Large intestine (tissue), 3 donors: ENCODE data around the gene LGALS7. TPM values are rescaled to one million over a fixed set of nuclear protein-coding genes. Genes with fewer than 3 reads are reported as not detected.
"Not testable (repeated sequence)": the region's sequence is repeated elsewhere in the genome, so short reads cannot be mapped to it uniquely, and the experiment has no call there.

Experiments
- DNase-seq, 2 donors: peaks; one replicate each; pipeline versions ENCODE4 v3.0.0 to v3.0.0-alpha.2; 2013
- H3K27ac ChIP-seq: one replicate; pipeline ENCODE4 v1.5.1; 2013; ENCODE audit warnings: low read length
- H3K27me3 ChIP-seq: 2 replicates; pipeline ENCODE4 v1.6.1; 2013; ENCODE audit warnings: low read length; ENCODE audit not compliant: control insufficient read depth, insufficient read depth
- H3K36me3 ChIP-seq: 2 replicates; pipeline ENCODE4 v1.6.1; 2013; ENCODE audit warnings: low read length; ENCODE audit not compliant: control insufficient read depth, insufficient read depth
- H3K4me1 ChIP-seq: one replicate; pipeline ENCODE4 v1.6.1; 2013; ENCODE audit warnings: low read length; ENCODE audit not compliant: control insufficient read depth, insufficient read depth
- H3K4me3 ChIP-seq: one replicate; pipeline ENCODE4 v1.5.1; 2013; ENCODE audit warnings: low read length
- H3K9me3 ChIP-seq: one replicate; pipeline ENCODE4 v1.6.1; 2013; ENCODE audit warnings: mild to moderate bottlenecking, low read depth, low read length, moderate library complexity; ENCODE audit not compliant: control insufficient read depth
- WGBS: methylation state at CpG from one replicate; pipeline ENCODE4 v1.1.5; 2013; ENCODE audit warnings: low lambda C conversion rate; ENCODE audit not compliant: insufficient coverage; 5-methylcytosine and 5-hydroxymethylcytosine counted together
- polyA plus RNA-seq: library from polyadenylated mRNA; unstranded; fragments of 120-200 nt; gene quantifications from one replicate; pipeline ENCODE4 v1.2.1, GENCODE V29; 2013

Gene LGALS7
- polyA plus RNA-seq, 1 donor, result 5.6 TPM

DNA sequence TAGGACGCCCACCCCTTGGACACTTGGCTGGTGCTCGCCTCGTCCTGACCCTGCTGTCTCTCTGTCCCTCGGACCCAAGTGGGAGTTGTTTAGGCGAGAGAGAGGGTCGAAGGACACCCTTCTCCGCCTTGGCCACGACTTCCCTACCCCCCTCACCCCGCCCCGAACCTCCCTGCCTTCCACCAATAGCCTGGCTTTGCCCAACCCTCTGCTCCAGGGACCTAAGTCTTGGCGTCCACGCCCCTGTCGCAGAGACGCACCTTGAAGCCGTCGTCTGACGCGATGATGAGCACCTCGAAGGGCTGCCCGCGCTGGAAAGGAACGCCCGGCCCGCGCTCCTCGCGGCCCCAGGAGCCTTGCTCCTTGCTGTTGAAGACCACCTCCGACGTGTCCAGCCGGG lies 1.7 kb downstream of the LGALS7 start:
- not testable (repeated sequence) for H3K27me3 ChIP-seq, H3K27ac ChIP-seq, H3K36me3 ChIP-seq, H3K4me1 ChIP-seq, H3K9me3 ChIP-seq, DNase-seq, H3K4me3 ChIP-seq
- no CpG with 5 or more reads among the region's 30 CpGs for WGBS

DNA sequence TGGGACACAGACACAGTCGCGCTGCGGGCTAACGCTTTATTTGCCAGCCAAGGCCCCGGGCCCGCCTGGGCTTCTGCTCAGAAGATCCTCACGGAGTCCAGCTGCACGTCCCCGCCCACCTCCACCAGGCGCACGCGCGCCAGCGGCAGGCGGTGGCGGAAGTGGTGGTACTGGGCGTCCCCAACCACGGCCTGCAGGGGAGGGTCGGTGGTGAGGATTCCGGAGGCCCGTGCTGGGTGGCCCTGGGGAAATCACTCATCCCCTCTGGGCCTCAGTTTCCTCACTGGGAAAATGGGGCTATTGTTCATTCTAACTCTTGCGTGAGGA lies 2.4 kb downstream of the LGALS7 start:
- WGBS, result no CpG with 5 or more reads among the region's 22 CpGs
- H3K36me3 ChIP-seq, H3K4me1 ChIP-seq, H3K9me3 ChIP-seq, H3K27ac ChIP-seq, H3K27me3 ChIP-seq, DNase-seq: not testable (repeated sequence)
- peak overlapping the region; percentile 21 for H3K4me3 ChIP-seq

GRCh38 chr19:38770228-38770948 lies 2.9 kb downstream of the LGALS7 start:
- H3K9me3 ChIP-seq, DNase-seq, H3K27me3 ChIP-seq, H3K36me3 ChIP-seq, H3K4me1 ChIP-seq: not testable (repeated sequence)
- Histone ChIP-seq H3K4me3 (peak overlapping the region; percentile 35), H3K27ac (peak overlapping the region; percentile 76)
- no CpG with 5 or more reads among the region's 58 CpGs for WGBS

GRCh38 chr19:38769635-38770211 lies 3.6 kb downstream of the LGALS7 start:
- no CpG with 5 or more reads among the region's 42 CpGs for WGBS
- H3K4me1 ChIP-seq, result peaks cover 9% of the 10 kb centered on the region
- no peaks in the 10 kb centered on the region for H3K36me3 ChIP-seq
- H3K27ac ChIP-seq, result peak overlapping the region; percentile 76
- peaks cover 4% of the 10 kb centered on the region for H3K9me3 ChIP-seq
- H3K4me3 ChIP-seq, result peak overlapping the region; percentile 35
- peak; percentile 90 to 92 for DNase-seq
- no peaks in the 10 kb centered on the region for H3K27me3 ChIP-seq

DNA sequence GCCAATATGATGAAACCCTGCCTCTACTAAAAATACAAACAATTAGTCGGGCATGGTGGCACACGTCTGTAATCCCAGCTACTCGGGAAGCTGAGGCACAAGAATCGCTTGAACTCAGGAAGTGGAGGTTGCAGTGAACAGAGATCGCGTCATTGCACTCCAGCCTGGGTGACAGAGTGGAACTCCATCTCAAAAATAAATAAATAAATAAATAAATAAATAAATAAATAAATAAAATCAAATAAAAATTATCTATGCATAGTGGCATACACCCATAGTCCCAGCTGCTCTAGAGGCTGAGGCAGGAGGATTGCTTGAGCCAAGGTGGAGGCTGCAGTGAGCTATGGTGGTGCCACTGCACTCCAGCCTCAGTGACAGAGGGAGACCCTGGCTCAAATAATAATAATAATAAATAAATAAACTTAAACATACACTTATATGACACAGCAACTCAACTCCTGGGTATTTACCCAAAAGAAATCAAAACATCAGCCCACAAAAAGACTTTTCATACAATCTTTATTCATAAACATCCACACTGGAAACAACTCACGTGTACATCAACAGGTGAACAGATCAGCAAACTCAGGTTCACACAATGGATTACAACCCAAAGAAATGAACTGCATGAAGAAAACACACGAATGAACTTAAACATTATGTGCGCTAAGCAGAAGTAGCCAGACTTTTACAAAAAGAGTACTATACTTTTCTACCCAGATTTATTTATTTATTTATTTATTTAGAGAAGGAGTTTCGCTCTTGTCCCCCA lies 6.9 kb downstream of the LGALS7 start:
- no peaks in the 10 kb centered on the region for H3K36me3 ChIP-seq
- no peak for DNase-seq
- no peak overlapping the region for H3K4me3 ChIP-seq
- WGBS, result 80% methylated on average over 1 of the region's 10 CpGs
- no peak overlapping the region for H3K27ac ChIP-seq
- no peaks in the 10 kb centered on the region for H3K27me3 ChIP-seq
- peaks cover 22% of the 10 kb centered on the region for H3K4me1 ChIP-seq
- peaks cover 4% of the 10 kb centered on the region for H3K9me3 ChIP-seq

DNA sequence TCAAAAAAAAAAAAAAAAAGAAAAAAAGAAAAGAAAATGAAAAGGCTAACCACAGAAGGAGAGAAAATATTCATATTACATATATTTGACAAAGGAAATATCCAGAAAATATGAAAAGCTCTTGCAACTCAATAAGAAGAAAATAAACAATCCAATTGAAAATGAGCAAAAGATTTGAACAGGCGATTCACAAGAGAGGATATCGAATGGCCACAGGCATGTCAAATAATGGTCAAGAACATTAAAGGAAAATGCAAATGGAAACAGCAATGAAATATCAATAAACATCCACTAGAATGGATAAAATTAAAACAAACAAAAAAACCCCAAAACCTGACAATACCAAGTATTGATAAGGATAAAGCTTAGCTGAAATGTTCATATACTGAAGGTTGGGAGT lies 8.1 kb downstream of the LGALS7 start:
- Histone ChIP-seq H3K4me1 (peaks cover 22% of the 10 kb centered on the region), H3K36me3 (no peaks in the 10 kb centered on the region), H3K27me3 (no peaks in the 10 kb centered on the region), H3K27ac (no peak overlapping the region), H3K9me3 (peaks cover 4% of the 10 kb centered on the region), H3K4me3 (no peak overlapping the region)
- 94% methylated on average over 2 of the region's 2 CpGs for WGBS
- no peak for DNase-seq

DNA sequence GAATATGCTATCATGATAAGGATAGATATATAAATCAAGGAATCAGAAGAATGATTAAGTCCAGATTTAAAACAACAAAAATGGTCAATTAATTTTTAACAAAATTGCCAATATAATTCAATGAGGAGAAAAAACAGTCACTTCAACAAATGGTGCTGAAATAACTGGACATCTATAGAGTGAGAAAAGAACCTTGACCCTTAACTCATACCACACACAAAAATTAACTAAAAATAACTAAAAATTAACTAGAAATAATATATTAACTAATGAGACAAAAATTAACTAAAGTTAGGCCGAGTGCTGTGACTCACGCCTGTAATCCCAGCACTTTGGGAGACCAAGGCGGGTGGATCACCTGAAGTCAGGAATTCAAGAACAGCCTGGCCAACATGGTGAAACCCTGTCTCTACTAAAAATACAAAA lies 9.5 kb downstream of the LGALS7 start:
- WGBS, result no CpG with 5 or more reads among the region's 3 CpGs
- H3K27me3 ChIP-seq, result no peaks in the 10 kb centered on the region
- no peaks in the 10 kb centered on the region for H3K9me3 ChIP-seq
- H3K36me3 ChIP-seq, result no peaks in the 10 kb centered on the region
- peaks cover 20% of the 10 kb centered on the region for H3K4me1 ChIP-seq
- H3K4me3 ChIP-seq, result no peak overlapping the region
- peak; percentile 40 to 81 for DNase-seq
- H3K27ac ChIP-seq, result peak overlapping the region; percentile 88

DNA sequence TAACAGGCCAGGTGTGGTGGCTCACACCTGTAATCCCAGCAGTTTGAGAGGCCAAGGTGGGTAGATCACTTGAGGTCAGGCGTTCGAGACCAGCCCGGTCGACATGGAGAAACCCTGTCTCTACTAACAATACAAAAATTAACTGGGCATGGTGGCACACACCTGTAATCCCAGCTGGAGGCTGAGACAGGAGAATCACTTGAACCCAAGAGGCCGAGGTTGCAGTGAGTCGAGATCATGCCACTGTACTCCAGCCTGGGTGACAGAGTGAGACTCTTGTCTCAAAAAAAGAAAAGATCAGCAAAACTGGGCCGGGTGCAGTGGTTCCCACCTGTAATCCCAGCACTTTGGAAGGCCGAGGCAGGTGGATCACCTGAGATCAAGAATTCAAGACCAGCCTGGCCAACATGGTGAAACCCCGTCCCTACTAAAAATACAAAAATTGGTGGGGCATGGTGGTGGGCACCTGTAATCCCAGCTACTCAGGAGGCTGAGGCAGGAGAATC lies 11.4 kb downstream of the LGALS7 start:
- WGBS, result no CpG with 5 or more reads among the region's 9 CpGs
- not testable (repeated sequence) for DNase-seq, H3K36me3 ChIP-seq, H3K9me3 ChIP-seq, H3K27me3 ChIP-seq, H3K4me3 ChIP-seq
- Histone ChIP-seq H3K27ac (peak overlapping the region; percentile 88), H3K4me1 (peaks cover 20% of the 10 kb centered on the region)

GRCh38 chr19:38760805-38761517 lies 12.4 kb downstream of the LGALS7 start:
- Histone ChIP-seq H3K27ac (peak overlapping the region; percentile 21), H3K4me1 (peaks cover 20% of the 10 kb centered on the region)
- H3K4me3 ChIP-seq, H3K36me3 ChIP-seq, DNase-seq, H3K27me3 ChIP-seq, H3K9me3 ChIP-seq: not testable (repeated sequence)
- no CpG with 5 or more reads among the region's 6 CpGs for WGBS

DNA sequence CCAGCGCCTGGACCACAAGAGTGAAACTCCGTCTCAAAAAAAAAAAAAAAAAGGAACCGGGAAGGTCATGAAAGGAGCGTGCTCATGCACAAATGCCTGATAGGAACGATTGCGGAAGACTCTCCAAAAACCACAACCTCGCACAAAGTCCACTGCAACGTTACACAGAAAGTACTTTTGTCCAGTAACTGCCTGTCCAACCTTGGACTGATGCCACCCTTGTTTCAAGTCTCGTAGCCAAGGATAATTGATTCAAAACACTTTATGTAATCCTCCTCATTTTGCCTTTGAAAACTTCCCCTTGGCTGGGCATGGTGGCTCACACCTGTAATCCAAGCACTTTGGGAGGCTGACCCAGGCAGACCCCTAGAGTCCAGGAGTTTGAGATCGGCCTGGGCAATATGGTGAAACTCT lies 13.7 kb downstream of the LGALS7 start:
- Histone ChIP-seq H3K4me1 (peaks cover 18% of the 10 kb centered on the region), H3K27me3 (no peaks in the 10 kb centered on the region), H3K9me3 (no peaks in the 10 kb centered on the region), H3K36me3 (no peaks in the 10 kb centered on the region), H3K27ac (peak overlapping the region; percentile 84), H3K4me3 (no peak overlapping the region)
- peak; percentile 72 to 86 for DNase-seq
- 80% methylated on average over 1 of the region's 10 CpGs for WGBS
